Non-pigmented ciliary epithelial cell (primary cell): ENCODE data around the gene OSBPL2.

Experiments
- DNase-seq: peaks from one replicate; pipeline ENCODE4 v3.0.0-alpha.2; 2010; ENCODE audit warnings: low read depth

Gene OSBPL2

GRCh38 chr20:62326959-62327725 lies 88.8 kb downstream of the OSBPL2 start:
- DNase-seq: no peak

- no peak for DNase-seq
Observed at GRCh38 chr20:62327726-62328495, 89.6 kb downstream of the OSBPL2 start.

DNA sequence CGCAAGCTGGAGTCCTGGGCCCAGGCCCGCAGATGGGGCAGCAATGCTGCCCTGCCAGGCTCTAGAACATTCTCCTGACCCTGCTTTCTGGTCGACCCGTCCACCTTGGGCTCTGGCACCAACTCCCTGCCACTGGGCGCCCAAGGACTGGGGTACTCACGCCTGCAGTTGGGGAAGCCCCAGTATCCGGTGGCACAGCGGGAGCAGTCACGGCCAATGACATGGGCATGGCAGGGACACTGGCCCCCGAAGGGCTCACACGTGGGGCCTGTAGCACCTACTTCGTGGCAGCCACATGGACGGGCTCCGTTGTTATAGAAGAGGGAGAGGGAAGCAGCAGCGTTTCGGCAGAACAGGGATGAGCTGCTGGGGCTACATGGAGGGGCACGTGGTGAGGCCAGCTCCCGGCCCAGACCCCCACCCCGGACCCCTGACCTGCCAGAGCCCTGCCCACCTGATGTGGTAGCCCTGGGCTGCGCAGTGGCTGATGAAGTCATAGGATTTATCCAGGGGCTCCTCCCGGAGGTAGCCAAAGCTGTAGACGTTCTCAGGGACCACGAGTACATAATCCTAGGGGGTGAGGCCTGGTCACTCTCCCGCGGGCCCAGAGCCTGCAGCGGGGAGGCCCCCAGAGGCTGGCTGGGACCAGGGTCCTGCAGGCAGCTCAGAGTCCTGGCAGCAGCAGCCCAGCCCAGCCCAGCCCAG lies 90.5 kb downstream of the OSBPL2 start:
- no peak for DNase-seq

DNA sequence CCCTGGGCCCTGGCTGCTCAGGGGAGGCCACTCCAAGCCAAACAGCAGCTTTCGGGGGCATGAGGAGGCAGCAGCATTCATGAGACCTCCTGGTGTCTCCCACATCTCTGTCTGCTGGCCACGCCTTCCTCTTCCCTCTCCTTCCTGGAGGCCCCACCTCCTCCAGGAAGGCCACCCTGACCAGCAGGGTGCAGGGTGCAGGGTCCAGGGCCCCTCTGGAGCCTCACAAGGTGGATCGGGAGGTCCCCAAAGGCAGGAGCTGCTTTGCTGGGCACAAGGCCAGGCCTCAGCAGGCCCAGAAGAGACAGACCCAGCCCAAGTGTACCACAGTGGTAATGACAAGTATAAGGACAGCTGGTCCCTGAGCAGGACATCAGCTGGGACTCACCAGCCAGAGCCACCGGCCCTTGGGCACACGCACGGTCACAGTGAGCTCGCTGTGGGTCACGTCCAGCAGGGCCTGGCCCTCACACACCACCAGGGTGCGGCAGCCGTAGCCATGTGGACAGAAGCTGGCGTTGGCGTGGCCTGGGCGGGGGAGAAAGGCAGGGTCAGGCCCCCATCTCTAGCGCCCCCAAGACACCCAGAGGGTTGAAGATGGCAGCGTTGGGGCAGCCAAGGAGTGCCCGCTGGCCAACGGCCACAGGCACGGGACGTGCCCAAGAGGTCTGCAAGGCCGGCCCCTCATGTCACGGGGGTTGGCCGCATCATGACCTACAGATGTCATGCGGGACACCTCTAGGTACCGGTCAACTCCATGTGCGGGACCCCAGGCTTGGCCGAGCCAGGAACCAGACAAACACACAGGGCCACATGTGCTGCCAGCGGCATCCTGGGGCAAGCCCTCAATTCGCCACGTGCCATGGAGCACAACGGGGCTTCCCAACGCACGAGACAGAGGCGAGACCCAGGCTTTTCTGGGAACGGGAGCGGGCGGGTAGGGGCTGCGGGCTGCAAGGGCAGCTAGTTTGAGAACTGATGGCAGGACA lies 91.4 kb downstream of the OSBPL2 start:
- no peak for DNase-seq

GRCh38 chr20:62330576-62331317 lies 92.4 kb downstream of the OSBPL2 start:
- DNase-seq: no peak

DNA sequence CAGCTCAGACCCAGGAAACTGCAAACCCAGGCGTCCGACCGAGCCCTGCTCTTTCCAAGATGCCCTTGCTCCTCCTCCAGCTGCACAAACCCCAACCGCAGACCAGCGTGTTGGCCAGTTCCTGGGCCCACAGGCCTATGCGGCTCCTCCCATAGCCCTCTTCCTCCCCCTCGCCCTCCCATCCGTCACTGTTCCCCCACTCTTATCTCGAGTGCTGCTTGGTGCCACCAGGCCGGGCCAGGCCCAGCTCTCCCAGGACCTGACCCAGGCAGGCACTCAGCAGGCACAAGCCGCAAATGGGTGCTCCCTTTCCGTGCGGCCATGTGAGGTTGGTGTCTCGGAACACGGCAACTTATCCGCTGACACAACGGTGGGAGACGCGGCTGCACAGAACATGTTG lies 93.0 kb downstream of the OSBPL2 start:
- no peak for DNase-seq

GRCh38 chr20:62332421-62332820 lies 94.1 kb downstream of the OSBPL2 start:
- DNase-seq: no peak

GRCh38 chr20:62332989-62333819 lies 94.9 kb downstream of the OSBPL2 start:
- DNase-seq: no peak

DNA sequence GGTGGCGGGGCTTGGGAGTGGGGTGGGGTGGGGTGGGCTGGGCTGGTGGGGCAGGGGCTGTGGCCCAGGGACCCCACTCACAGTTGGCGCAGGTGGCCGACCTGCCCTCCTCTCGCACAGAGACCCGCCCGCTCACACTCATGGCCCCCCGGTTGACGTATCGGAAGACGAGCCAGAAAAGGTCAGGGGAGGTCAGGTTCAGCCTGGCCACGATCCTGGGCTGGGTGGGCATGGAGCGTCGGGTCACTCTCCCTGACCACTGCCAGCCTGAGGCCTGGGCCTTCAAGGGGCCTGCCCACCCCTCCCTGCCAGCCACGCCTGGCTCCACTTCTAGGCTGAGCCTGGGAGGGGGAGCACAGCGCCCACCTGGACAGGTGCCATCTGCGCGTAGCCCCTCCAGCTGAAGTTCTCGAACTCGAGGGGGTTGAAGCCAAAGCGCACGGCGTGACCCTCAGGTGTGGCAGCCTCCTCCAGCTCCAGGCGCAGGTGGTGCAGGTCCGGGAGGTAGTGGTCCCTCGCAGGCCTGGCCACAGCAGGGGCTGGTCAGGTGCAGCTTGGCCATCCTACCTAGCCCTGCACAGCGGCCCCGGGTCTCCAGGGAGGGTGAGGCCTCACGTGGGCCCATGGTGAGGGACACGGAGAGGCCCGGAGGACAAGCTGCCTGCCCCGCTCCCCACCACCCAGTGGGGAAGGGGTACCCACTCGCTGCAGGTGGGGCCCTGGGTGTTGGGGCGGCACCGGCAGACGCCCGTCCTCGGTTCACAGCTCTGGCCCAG lies 95.7 kb downstream of the OSBPL2 start:
- DNase-seq: no peak

DNA sequence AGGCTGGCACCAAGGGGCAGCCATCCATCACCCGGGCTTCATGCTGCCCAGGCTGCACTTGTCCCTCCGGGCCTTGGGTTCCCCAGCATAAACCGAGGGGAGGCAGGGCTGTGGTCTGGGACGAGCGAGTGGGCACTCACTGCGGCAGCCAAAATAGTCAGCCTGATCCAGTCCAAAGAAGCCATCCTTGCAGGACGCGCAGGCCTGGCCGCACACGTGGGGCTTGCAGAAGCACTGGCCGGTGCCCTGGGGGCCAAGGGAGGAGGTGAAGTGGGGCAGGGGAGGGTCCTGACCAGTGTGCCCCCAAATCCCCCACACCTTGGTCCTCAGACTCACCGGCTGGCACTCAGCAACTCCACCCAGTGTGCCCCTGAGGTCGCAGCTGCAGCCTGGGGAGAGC lies 96.6 kb downstream of the OSBPL2 start:
- no peak for DNase-seq

GRCh38 chr20:62335532-62335931 lies 97.2 kb downstream of the OSBPL2 start:
- no peak for DNase-seq

- DNase-seq: no peak
Observed at GRCh38 chr20:62336329-62336728, 98.0 kb downstream of the OSBPL2 start.

- DNase-seq: no peak
Observed at GRCh38 chr20:62336775-62337557, 98.6 kb downstream of the OSBPL2 start.

- no peak for DNase-seq
Observed at GRCh38 chr20:62337558-62338293, 99.4 kb downstream of the OSBPL2 start.

GRCh38 chr20:62338294-62338620 lies 99.9 kb downstream of the OSBPL2 start:
- no peak for DNase-seq

DNA sequence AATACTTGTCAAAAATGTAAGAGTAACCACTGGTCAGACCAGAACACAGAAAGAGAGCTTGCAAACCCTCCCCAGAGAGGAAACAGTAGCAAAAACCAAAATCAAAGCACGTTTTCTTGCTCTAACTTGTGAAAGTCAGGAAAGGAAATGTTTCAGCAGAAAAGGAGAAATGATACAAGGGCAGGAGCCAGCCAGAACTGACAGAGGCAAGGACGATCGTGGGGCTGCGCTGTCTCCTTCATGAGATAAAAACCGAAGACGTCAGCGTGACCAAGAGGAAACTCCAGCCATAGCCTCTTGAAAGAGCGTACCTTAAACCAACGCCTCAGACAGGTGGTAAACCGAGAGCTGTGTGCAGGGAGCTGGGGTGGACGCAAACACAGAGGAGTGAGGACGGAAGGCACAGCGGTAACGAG lies 101.3 kb downstream of the OSBPL2 start:
- DNase-seq: no peak

GRCh38 chr20:62342910-62343309 lies 104.6 kb downstream of the OSBPL2 start:
- DNase-seq: no peak

GRCh38 chr20:62344092-62344491 lies 105.8 kb downstream of the OSBPL2 start:
- no peak for DNase-seq
